Body of pancreas (tissue), 4 donors: ENCODE data around the gene TPO. TPM values are rescaled to one million over a fixed set of nuclear protein-coding genes. Genes with fewer than 3 reads are reported as not detected.

Experiments
- ATAC-seq: fragments of 150-250 bp; one replicate; pipeline ENCODE4 v1.9.1; 2016
- DNase-seq, 4 donors: peaks; one replicate each; pipeline ENCODE4 v3.0.0-alpha.2; 2019
- H3K27ac ChIP-seq, 4 donors: fragments of 200-600 bp; sonication (generic); 1 replicate in 3 of 4; 2 replicates in 1 of 4; pipeline versions ENCODE4 v1.5.1 to v1.6.1; 2016 to 2019; ENCODE audit warnings: mild to moderate bottlenecking in 1 of 4, mixed read lengths in 1 of 4, moderate library complexity in 1 of 4
- H3K27me3 ChIP-seq, 2 donors: fragments of 200-600 bp; sonication (generic); one replicate each; pipeline ENCODE4 v1.6.0; 2016; ENCODE audit warnings: mild to moderate bottlenecking in 1 of 2
- H3K36me3 ChIP-seq, 2 donors: fragments of 200-600 bp; sonication (generic); replicated peaks in 1 of 2; 2 replicates each; pipeline ENCODE4 v1.5.1; 2016; ENCODE audit warnings: low read depth in 2 of 2; ENCODE audit not compliant: insufficient read depth in 1 of 2
- H3K4me1 ChIP-seq: fragments of 200-600 bp; sonication (generic); one replicate; pipeline ENCODE4 v1.6.0; 2016
- H3K4me3 ChIP-seq, 2 donors: fragments of 200-600 bp; sonication (generic); 1 replicate in 1 of 2; 2 replicates in 1 of 2; pipeline ENCODE4 v1.5.1; 2016 to 2019
- H3K9me3 ChIP-seq, 3 donors: fragments of 200-600 bp; sonication (generic); 1 replicate in 2 of 3; 2 replicates in 1 of 3; pipeline ENCODE4 v1.5.1; 2016
- CTCF ChIP-seq, 7 experiments: fragments of 450-650 bp in 4 of 7; fragments of 200-600 bp in 3 of 7; sonication (generic) in 3 of 7; IDR thresholded peaks; one replicate each; pipeline ENCODE4 v1.5.1; 2016 to 2019; ENCODE audit warnings: antibody characterized with exemption in 7 of 7
- POLR2A ChIP-seq, 3 donors: fragments of 450-650 bp; IDR thresholded peaks; one replicate each; pipeline ENCODE4 v1.6.1; 2016; ENCODE audit warnings: antibody characterized with exemption in 3 of 3, mild to moderate bottlenecking in 2 of 3
- WGBS, 2 donors: methylation state at CpG; one replicate each; pipeline ENCODE4 v1.1.5; 2017; 5-methylcytosine and 5-hydroxymethylcytosine counted together
- intact Hi-C: fragments of 100-400 bp; cut with DNase I; formaldehyde crosslinking; loops from one replicate; pipeline ENCODE4 v1.15.1; 2023
- total RNA-seq, 2 donors: library from RNA; depleted of rRNA; stranded (reverse); fragments of >200 nt; gene quantifications; one replicate each; pipeline ENCODE4 v1.1.0, GENCODE V29; 2016

Gene TPO
- total RNA-seq, 2 donors from 2014 or later, result 1.0 to 4.3 TPM

DNA sequence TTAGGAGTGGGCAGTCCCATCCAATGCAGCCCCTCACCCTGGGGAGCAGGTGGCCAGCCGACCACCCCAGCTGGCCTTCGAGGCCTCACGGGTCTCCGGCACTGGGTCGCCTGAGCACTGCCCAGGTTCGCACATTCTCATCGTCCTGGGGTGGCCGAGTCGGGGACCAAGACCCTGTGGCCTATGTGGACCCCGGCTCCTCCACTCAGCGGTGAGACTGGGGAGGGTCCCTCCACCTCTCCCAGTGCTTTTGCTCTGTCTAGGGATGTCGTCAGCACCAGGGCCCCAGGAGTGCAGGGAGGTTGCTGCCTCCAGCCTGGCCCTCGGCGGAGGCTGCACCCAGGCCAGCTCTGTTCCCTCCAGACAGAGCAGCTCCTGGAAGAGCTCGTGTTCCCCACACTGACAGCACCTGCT, 89.6 kb downstream of the TPO start:
- no peak for TF ChIP-seq CTCF (IDR thresholded peaks at IDR 0.05)
- TF ChIP-seq POLR2A (IDR thresholded peaks at IDR 0.05), result no peak
- Histone ChIP-seq H3K4me1 (no peaks in the 10 kb centered on the region), H3K9me3 (no peaks in the 10 kb centered on the region), H3K4me3 (no peak overlapping the region), H3K27ac (no peak overlapping the region), H3K27me3 (no peaks in the 10 kb centered on the region), H3K36me3 (no peaks in the 10 kb centered on the region)
- DNase-seq, result no peak
- no peak for ATAC-seq
- WGBS, 2 donors, result 63 to 80% methylated on average over 4 to 12 of the region's 15 CpGs
- intact Hi-C loops, result no loop called here

DNA sequence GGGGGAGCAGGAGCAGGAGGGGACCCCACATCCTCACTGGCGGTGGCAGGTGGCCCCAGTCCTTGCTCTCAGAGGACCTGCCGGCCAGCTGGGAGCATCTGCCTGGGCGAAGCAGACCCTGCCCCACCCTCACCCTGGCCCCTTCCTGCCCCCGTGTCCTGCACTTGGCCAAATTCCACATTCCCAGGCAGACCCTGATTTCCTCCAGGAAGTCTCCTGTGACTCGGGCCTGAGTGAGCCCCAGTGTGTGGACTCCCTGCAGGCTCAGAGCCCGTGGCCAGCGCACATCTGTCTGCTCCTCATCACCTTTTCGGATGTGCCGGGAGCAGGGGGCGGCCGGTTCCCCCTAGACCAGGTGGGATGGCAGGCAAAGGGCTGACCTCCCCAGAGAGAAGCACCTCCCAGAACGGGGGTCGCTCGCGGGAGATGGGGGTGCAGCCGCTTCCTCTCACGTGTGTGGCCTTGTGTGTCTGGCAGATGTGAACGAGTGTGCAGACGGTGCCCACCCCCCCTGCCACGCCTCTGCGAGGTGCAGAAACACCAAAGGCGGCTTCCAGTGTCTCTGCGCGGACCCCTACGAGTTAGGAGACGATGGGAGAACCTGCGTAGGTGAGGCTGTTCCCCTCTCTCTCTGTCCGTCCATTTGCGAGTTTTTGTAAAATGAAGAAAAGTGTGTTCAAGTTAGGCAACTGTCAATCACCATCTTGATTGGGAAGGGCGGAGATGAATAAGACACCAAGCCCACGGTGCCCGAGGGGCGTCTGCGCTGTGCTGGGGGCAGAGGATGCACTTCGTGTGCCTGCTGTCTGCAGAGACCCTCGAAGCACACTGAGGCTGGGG, 90.4 kb downstream of the TPO start:
- no peaks in the 10 kb centered on the region for H3K4me1 ChIP-seq
- no peaks in the 10 kb centered on the region for H3K27me3 ChIP-seq
- H3K27ac ChIP-seq, result no peak overlapping the region
- DNase-seq (no peak), ATAC-seq (no peak)
- no peaks in the 10 kb centered on the region for H3K36me3 ChIP-seq
- intact Hi-C loops, result no loop called here
- no peaks in the 10 kb centered on the region for H3K9me3 ChIP-seq
- TF ChIP-seq POLR2A (IDR thresholded peaks at IDR 0.05), result no peak
- TF ChIP-seq CTCF (IDR thresholded peaks at IDR 0.05), result no peak
- H3K4me3 ChIP-seq, result no peak overlapping the region
- 76 to 80% methylated on average over 24 to 36 of the region's 36 CpGs for WGBS, 2 donors

GRCh38 chr2:1504311-1504750, 91.1 kb downstream of the TPO start:
- intact Hi-C loops, result no loop called here
- DNase-seq (no peak), ATAC-seq (no peak)
- Histone ChIP-seq H3K4me1 (no peaks in the 10 kb centered on the region), H3K4me3 (no peak overlapping the region), H3K36me3 (no peaks in the 10 kb centered on the region), H3K27ac (no peak overlapping the region), H3K27me3 (no peaks in the 10 kb centered on the region), H3K9me3 (no peaks in the 10 kb centered on the region)
- no peak for TF ChIP-seq POLR2A (IDR thresholded peaks at IDR 0.05)
- no peak for TF ChIP-seq CTCF (IDR thresholded peaks at IDR 0.05)
- 79 to 84% methylated on average over 10 of the region's 10 CpGs for WGBS, 2 donors

DNA sequence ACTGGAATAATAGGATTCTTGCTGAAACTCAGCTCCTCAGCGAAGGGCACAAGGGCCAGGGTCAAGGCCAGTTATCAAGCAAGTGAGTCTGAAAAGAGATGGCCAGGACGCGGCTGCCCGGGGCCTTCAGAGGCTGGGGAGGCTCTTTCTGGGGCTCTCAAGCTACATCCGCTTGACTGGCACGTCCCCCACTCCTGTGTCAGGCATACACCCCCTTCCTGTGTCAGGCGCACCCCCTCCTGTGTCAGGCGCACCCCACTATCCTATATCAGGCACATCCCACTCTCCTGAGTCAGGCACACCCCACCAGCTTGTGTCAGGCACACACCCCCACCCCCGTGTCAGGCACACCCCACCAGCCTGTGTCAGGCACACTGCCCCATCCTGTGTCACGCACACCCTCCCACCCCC, 91.8 kb downstream of the TPO start:
- Histone ChIP-seq H3K27ac (no peak overlapping the region), H3K4me1 (no peaks in the 10 kb centered on the region), H3K27me3 (no peaks in the 10 kb centered on the region), H3K36me3 (no peaks in the 10 kb centered on the region), H3K9me3 (no peaks in the 10 kb centered on the region), H3K4me3 (no peak overlapping the region)
- peak in 1 of 4 donors; percentile 5 for DNase-seq
- no peak for ATAC-seq
- WGBS, 2 donors, result 70 to 86% methylated on average over 9 of the region's 10 CpGs
- intact Hi-C loops, result no loop called here
- TF ChIP-seq POLR2A (IDR thresholded peaks at IDR 0.05), result no peak

DNA sequence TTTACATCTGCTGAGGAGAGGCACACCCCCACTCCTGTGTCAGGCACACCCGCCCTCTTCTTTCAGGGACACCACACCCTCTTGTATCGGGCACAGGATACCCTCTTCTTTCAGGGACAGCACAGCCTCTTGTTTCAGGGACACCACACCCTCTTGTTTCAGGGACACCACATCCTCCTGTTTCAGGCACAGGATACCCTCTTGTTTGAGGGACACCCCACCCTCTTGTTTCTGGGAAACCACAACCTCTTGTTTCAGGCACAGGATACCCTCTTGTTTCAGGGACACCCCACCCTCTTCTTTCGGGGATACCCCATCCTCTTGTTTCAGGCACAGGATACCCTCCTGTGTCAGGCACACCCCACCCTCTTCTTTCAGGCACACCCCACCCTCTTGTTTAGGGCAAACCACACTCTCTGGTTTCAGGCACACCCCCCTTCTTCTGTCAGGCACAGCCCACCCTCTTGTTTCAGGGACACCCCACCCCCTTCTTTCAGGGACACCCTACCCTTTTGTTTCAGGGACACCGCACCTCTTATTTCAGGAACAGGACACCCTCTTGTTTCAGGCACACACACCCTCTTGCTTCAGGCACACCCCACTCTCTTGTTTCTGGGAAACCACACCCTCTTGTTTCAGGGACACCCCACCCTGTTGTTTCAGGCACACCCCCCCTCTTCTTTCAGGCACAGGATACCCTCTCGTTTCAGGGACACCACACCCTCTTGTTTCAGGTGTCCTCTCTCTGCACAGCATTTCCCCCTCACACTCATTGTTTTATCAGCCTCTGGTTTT, 96.2 kb downstream of the TPO start:
- ATAC-seq (peak; percentile 40), DNase-seq (no peak)
- no peak for TF ChIP-seq POLR2A (IDR thresholded peaks at IDR 0.05)
- no peak for TF ChIP-seq CTCF (IDR thresholded peaks at IDR 0.05)
- H3K4me1 ChIP-seq, result no peaks in the 10 kb centered on the region
- no peaks in the 10 kb centered on the region for H3K36me3 ChIP-seq
- intact Hi-C loops, result no loop called here
- H3K9me3 ChIP-seq, result no peaks in the 10 kb centered on the region
- no peaks in the 10 kb centered on the region for H3K27me3 ChIP-seq
- H3K27ac ChIP-seq, result peak overlapping the region in 1 of 4 donors; percentile 12
- WGBS, 2 donors, result 59 to 72% methylated on average over 5 of the region's 5 CpGs
- no peak overlapping the region for H3K4me3 ChIP-seq
